ENCODE measurements around the gene TEX101. TPM values are rescaled to one million over a fixed set of nuclear protein-coding genes. Genes with fewer than 3 reads are reported as not detected.
"Not testable (repeated sequence)": the region's sequence is repeated elsewhere in the genome, so short reads cannot be mapped to it uniquely, and the experiment has no call there.

TEX101 gene
- total RNA-seq, 1 experiment from 2014 or later, result not detected

DNA sequence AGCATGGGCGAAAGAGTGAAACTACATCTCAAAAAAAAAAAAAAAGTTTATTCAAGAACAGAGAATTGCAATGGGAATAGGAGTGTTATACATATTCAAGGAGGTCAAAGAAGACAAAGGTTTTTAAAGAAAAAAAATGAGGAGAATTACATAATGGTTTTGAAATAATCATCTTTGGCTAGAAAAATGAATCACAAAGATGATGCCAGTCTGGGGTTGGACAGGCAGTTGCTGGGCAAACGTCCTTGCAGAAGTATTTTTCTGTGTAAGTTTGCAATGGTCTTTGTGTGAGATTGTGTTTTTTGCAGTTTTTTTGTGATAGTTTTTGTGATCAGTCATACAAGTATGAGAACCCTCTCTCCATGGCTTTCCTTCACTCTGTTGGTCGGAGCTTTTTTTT is 27.0 kb downstream of the TEX101 start:
- Histone ChIP-seq H3K27ac (ENCODE audit: low read length) (no peak overlapping the region), H3K9me3 (ENCODE audit: control insufficient read depth, insufficient read depth, low read depth, low read length) (no peaks in the 10 kb centered on the region), H3K4me1 (ENCODE audit: control insufficient read depth, insufficient read depth, low read length) (peaks cover 3% of the 10 kb centered on the region), H3K27me3 (ENCODE audit: control insufficient read depth, insufficient read depth, low read length) (no peaks in the 10 kb centered on the region), H3K4me3 (ENCODE audit: low read depth in 2 of 2, low read length in 2 of 2) (no peak overlapping the region), H3K36me3 (ENCODE audit: control insufficient read depth, insufficient read depth, low read length) (no peaks in the 10 kb centered on the region)
- DNase-seq (ENCODE audit: low read depth, low spot score) (no peak), ATAC-seq (no peak)
- ChIA-PET CTCF (no interaction called here), POLR2A (no interaction called here)
- no TSS peak for BruUV-seq (replicated peaks)
- in situ Hi-C loops (cut with HindIII; ENCODE audit: low pct_unique_long_range_greater_than_20kb, low sequenced_read_pairs) (no loop called here), intact Hi-C loops (cut with micrococcal nuclease; ENCODE audit: unreplicated experiment) (no loop called here)
- TF ChIP-seq, protein P1, sequence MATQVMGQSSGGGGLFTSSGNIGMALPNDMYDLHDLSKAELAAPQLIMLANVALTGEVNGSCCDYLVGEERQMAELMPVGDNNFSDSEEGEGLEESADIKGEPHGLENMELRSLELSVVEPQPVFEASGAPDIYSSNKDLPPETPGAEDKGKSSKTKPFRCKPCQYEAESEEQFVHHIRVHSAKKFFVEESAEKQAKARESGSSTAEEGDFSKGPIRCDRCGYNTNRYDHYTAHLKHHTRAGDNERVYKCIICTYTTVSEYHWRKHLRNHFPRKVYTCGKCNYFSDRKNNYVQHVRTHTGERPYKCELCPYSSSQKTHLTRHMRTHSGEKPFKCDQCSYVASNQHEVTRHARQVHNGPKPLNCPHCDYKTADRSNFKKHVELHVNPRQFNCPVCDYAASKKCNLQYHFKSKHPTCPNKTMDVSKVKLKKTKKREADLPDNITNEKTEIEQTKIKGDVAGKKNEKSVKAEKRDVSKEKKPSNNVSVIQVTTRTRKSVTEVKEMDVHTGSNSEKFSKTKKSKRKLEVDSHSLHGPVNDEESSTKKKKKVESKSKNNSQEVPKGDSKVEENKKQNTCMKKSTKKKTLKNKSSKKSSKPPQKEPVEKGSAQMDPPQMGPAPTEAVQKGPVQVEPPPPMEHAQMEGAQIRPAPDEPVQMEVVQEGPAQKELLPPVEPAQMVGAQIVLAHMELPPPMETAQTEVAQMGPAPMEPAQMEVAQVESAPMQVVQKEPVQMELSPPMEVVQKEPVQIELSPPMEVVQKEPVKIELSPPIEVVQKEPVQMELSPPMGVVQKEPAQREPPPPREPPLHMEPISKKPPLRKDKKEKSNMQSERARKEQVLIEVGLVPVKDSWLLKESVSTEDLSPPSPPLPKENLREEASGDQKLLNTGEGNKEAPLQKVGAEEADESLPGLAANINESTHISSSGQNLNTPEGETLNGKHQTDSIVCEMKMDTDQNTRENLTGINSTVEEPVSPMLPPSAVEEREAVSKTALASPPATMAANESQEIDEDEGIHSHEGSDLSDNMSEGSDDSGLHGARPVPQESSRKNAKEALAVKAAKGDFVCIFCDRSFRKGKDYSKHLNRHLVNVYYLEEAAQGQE (IDR thresholded peaks at IDR 0.05; ENCODE audit: insufficient read depth in 1 of 2, low read depth in 2 of 2, low read length in 1 of 2), result no peak
- TF ChIP-seq CTCF (IDR thresholded peaks at IDR 0.05), result no peak
- TF ChIP-seq POLR2AphosphoS5 (IDR thresholded peaks at IDR 0.05; ENCODE audit: low read depth, low read length), result no peak
- no peak for TF ChIP-seq SIN3A (IDR thresholded peaks at IDR 0.05; ENCODE audit: borderline replicate concordance, insufficient read depth, low read depth, low read length)
- no peak for TF ChIP-seq TCF7L2 (IDR thresholded peaks at IDR 0.05; ENCODE audit: low read depth, low read length)

- BruUV-seq (replicated peaks); in situ Hi-C loops (cut with HindIII; ENCODE audit: low pct_unique_long_range_greater_than_20kb, low sequenced_read_pairs); ATAC-seq; H3K27ac ChIP-seq (ENCODE audit: low read length); H3K27me3 ChIP-seq (ENCODE audit: control insufficient read depth, insufficient read depth, low read length); POLR2A ChIA-PET; intact Hi-C loops (cut with micrococcal nuclease; ENCODE audit: unreplicated experiment); H3K4me3 ChIP-seq (ENCODE audit: low read depth in 2 of 2, low read length in 2 of 2); DNase-seq (ENCODE audit: low read depth, low spot score); H3K9me3 ChIP-seq (ENCODE audit: control insufficient read depth, insufficient read depth, low read depth, low read length); H3K4me1 ChIP-seq (ENCODE audit: control insufficient read depth, insufficient read depth, low read length); H3K36me3 ChIP-seq (ENCODE audit: control insufficient read depth, insufficient read depth, low read length); CTCF ChIA-PET: not testable (repeated sequence)
Measured at GRCh38 chr19:43444091-43444490, 29.4 kb downstream of the TEX101 start.

DNA sequence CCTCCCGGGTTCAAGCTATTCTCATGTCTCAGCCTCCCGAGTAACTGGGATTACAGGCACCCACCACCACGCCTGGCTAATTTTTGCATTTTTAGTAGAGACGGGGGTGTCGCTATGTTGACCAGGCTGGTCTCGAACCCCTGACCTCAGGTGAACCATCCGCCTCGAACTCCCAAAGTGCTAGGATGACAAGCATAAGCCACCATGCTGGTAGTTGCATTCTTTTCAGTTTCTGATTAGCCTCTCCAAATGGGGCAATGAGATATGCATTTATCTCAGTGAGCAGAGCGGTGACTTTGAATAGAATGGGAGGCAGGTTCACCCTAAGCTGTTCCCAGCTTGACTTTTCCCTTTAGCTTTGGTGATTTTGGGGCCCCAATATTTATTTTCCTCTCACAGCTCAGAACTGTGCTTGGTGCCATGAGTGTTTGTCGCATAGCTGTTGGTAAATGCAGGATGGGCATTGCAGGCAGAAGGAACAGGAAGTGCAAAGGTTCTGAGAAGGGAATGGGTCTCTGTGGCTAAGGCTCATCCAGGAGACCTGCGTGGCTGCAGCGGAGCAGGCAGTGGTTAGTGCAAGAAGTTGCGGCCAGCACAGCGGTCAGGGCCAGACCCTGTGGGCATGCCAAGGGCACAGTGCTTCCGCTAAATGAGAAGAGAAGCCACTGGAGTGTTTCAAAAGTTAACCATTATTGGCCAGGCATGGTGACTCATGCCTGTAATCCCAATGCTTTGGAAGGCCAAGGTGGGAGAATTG is 30.0 kb downstream of the TEX101 start:
- no peaks in the 10 kb centered on the region for H3K9me3 ChIP-seq (ENCODE audit: control insufficient read depth, insufficient read depth, low read depth, low read length)
- no peak for TF ChIP-seq CTCF (IDR thresholded peaks at IDR 0.05)
- TF ChIP-seq SIN3A (IDR thresholded peaks at IDR 0.05; ENCODE audit: borderline replicate concordance, insufficient read depth, low read depth, low read length), result no peak
- TF ChIP-seq, protein P1 (IDR thresholded peaks at IDR 0.05; ENCODE audit: insufficient read depth in 1 of 2, low read depth in 2 of 2, low read length in 1 of 2), result no peak
- TF ChIP-seq TCF7L2 (IDR thresholded peaks at IDR 0.05; ENCODE audit: low read depth, low read length), result no peak
- no peaks in the 10 kb centered on the region for H3K36me3 ChIP-seq (ENCODE audit: control insufficient read depth, insufficient read depth, low read length)
- intact Hi-C loops (cut with micrococcal nuclease; ENCODE audit: unreplicated experiment), result no loop called here
- CTCF ChIA-PET, result no interaction called here
- POLR2A ChIA-PET, result no interaction called here
- in situ Hi-C loops (cut with HindIII; ENCODE audit: low pct_unique_long_range_greater_than_20kb, low sequenced_read_pairs), result no loop called here
- H3K4me1 ChIP-seq (ENCODE audit: control insufficient read depth, insufficient read depth, low read length), result no peaks in the 10 kb centered on the region
- no peaks in the 10 kb centered on the region for H3K27me3 ChIP-seq (ENCODE audit: control insufficient read depth, insufficient read depth, low read length)
- H3K4me3 ChIP-seq (ENCODE audit: low read depth in 2 of 2, low read length in 2 of 2), result no peak overlapping the region
- no peak for ATAC-seq
- no peak overlapping the region for H3K27ac ChIP-seq (ENCODE audit: low read length)
- no TSS peak for BruUV-seq (replicated peaks)
- DNase-seq (ENCODE audit: low read depth, low spot score), result no peak

All from Panc1 (cell line).